GM10266 (cell line): ENCODE results near the gene STK40.

Experiments used
- DNase-seq: peaks from one replicate; pipeline ENCODE4 v3.0.0; 2012; ENCODE audit errors: extremely low spot score
- TF ChIP-seq, protein P1 (sequence below): IDR thresholded peaks from 2 replicates; pipeline ENCODE4 v1.5.1; 2012; ENCODE audit warnings: mild to moderate bottlenecking, low read depth; ENCODE audit not compliant: control insufficient read depth, insufficient read depth; ENCODE audit errors: missing control alignments

Gene STK40

DNA sequence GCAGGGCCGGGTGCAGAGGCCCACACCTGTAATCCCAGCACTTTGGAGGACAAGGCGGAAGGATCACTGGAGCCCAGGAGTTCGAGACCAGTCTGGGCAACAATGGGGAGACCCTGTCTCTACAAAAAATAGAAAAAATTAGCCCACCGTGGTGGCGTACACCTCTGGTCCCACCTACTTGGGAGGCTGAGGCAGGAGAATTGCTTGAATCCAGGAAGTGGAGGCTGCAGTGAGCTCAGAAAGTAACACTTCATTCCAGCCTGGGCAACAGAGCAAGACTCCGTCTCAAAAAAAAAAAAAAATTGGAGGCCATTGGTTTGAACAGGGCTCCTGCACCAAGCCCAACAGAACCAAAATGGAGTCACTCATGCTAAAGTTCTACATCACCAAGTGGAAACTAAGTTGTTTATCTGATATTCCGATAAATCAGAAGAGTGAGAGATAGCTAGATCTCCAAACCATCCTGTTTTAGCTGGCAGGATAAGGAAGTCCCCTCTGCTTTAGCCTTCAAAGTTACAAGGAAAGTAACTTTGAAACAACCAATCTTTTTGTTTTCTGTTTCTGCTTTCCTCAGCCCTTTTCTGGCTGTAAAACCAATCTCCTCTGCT lies 12.8 kb upstream of the STK40 start:
- DNase-seq, result no peak
- TF ChIP-seq, protein P1, sequence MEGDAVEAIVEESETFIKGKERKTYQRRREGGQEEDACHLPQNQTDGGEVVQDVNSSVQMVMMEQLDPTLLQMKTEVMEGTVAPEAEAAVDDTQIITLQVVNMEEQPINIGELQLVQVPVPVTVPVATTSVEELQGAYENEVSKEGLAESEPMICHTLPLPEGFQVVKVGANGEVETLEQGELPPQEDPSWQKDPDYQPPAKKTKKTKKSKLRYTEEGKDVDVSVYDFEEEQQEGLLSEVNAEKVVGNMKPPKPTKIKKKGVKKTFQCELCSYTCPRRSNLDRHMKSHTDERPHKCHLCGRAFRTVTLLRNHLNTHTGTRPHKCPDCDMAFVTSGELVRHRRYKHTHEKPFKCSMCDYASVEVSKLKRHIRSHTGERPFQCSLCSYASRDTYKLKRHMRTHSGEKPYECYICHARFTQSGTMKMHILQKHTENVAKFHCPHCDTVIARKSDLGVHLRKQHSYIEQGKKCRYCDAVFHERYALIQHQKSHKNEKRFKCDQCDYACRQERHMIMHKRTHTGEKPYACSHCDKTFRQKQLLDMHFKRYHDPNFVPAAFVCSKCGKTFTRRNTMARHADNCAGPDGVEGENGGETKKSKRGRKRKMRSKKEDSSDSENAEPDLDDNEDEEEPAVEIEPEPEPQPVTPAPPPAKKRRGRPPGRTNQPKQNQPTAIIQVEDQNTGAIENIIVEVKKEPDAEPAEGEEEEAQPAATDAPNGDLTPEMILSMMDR, result no peak

- TF ChIP-seq, protein P1, result no peak
- DNase-seq, result peak; percentile 87
Observed at GRCh38 chr1:36397378-36398230, 11.9 kb upstream of the STK40 start, which contains the start of gene LSM10. LSM10 (minus strand) TSS chr1:36397908; CDS start chr1:36394129, 3,779 bp downstream.

- DNase-seq, result no peak
- TF ChIP-seq, protein P1, result no peak
Observed at GRCh38 chr1:36397083-36397377, 11.3 kb upstream of the STK40 start.

- DNase-seq, result no peak
- TF ChIP-seq, protein P1, result no peak
Observed at GRCh38 chr1:36396359-36396758, 10.6 kb upstream of the STK40 start.

- TF ChIP-seq, protein P1, result no peak
- no peak for DNase-seq
Observed at GRCh38 chr1:36393686-36394085, 8.0 kb upstream of the STK40 start.

DNA sequence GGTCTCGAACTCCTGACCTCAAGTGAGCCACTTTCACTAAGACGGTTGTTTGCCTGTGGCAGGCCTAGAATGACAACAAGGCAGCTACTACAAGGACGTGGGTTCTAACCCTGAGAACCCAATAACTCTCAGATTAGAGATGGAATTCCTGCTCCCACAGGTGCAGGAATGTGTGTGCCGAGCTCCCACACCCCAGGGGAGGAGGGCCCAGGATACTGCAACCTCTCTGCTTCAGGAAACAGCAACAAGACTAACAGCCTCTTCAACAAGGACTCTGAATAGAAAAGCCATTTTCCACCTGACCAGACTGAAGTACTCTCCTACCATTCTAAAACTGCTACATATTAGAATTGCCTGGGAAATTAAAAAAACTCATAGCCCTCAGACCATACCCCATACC lies 7.1 kb upstream of the STK40 start:
- DNase-seq, result no peak
- TF ChIP-seq, protein P1, result no peak

DNA sequence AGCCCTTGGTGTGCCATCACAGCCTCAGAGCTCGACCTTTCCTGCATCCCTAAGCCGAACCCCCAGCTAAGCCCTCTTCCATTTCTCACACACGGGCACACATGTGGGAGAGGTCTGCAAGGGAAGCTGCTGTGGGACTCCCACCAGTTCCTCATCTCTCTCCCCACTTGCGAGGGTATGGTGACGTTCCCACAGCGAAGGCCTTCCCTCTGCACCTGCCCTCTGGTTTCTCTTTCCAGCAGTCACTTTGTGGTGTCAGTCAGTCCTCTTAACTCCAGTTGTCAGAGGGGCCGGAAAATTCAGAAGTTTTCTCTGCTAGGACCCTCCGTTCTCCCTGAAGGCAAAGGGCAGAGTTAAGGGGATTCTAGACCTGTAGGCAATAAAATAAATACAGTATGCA lies 5.5 kb upstream of the STK40 start:
- DNase-seq, result no peak
- TF ChIP-seq, protein P1, result no peak
